ENCODE measurements around the gene EDNRA.
A peak's percentile ranks its signal among the peaks of the same experiment; 100 is the strongest.
"Not testable (repeated sequence)": the region's sequence is repeated elsewhere in the genome, so short reads cannot be mapped to it uniquely, and the experiment has no call there.

EDNRA gene

DNA sequence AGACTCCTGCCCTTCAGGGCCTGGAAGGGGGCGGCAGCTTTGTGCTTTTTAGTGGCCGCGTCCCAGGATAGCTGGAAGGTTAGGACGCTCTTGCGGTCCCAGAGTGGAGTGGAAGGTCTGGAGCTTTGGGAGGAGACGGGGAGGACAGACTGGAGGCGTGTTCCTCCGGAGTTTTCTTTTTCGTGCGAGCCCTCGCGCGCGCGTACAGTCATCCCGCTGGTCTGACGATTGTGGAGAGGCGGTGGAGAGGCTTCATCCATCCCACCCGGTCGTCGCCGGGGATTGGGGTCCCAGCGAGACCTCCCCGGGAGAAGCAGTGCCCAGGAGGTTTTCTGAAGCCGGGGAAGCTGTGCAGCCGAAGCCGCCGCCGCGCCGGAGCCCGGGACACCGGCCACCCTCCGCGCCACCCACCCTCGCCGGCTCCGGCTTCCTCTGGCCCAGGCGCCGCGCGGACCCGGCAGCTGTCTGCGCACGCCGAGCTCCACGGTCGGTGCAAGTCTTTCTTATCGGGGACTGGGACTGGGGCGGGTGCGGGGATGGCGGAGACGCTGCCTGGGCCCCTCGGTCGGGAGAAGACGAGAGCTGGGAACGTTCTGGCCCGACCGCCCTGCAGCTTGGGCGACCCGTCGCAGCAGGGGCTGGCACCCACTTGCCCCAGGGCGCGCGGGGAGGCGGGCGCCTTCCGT, at the start of gene EDNRA:
TSS of gene EDNRA (plus strand) at position 207 of the 686 bp plus-strand sequence. CDS start 4,585 bp downstream, outside the sequence.
- no peak for DNase-seq

DNA sequence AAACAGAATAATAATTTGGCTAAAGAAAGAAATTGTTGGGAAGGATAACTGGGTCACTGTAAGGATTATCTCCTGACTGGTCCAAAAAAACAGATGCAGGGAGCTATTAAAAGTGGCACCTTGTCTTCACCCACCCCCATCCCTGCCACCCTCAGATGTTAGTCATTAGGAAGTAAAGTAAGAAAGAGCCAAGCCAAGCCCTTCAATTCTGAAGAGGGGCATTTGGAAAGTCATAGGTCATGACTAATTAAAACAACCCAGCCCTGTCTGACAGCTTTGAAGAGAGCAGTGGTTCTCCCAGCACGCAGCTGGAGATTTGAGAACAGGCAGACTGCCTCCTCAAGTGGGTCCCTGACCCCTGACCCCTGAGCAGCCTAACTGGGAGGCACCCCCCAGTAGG, 46.5 kb upstream of the EDNRA start:
- DNase-seq = not testable (repeated sequence)

DNA sequence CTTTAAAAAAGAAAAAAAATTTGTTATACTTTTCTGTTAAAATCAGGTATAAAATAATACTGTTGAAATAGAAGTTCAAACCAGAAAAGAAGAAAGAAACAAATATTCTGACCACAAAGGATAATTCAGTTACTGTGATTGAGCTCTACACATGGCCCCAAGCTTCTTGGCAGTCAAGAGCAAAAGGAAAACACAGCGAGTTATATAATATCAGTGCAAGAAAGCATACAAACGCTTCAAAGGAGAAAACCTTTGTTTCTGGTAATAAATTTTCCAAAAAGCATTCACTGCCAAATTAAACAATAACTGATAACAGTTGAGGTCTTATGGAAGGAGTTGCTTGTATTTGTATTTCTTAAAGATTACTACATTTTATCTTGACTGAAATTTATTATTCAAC, 40.5 kb upstream of the EDNRA start:
- DNase-seq = no peak

DNA sequence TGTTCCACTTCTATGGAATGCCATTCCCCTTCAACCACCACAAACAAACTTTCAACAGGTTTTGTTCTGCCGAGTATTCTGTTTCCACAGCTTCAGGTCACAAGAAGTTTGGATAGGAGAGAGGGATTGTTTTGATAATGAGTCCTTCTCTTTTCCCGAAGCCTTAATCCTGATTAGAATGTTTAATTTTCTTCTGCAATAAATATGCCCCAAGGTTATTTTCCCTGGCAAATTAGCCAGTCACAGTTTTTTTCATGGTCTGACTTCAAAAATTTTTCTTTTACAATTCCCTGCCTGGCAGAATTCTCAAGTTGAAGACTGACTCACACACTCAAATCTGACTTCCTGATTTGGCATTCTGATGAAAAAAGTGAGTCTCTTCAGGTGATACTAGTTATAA, 33.1 kb upstream of the EDNRA start:
- DNase-seq = no peak

DNA sequence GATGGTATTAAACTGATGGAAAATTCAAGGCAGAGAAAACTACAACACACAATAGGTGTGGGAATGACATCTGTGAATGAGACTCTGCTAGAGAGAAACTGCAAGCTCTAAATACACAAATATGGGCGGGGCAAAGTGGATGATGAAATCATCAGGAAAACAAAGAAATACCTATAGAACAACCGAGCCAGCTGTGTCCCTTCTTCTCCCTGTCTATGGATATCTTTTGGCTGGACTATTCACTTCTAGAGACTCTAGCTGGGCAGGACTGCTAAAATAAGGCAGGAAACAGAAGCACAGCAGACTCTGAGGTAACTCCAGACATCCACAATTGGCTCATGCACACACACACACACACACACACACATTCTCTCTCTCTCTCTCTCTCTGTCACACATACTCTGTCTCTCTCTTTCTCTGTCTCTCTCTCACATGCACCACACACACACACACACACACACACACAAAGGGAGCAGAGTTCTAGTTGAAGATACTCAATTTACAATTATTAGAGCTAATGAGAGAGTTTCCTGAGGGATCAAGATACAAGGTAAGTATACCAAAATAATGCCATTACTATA, 27.2 kb upstream of the EDNRA start:
- no peak for DNase-seq

DNA sequence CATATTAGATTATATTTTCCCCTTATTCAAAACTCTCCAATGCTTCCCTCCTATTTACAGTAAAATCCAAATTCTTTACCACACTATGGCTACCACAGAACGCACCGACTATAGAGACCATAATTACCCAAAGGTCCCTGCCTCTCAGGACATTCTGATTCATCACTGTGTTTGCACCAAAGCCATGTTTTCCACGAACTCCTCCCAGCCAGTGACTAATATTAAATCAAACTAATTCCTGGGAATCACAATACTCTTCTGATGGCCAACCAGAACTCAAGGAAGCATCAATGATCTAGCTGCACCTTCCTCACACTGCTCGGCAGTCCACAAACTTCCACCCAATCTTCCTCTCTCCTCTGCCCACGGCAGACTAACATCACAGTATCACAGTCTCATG, 24.2 kb upstream of the EDNRA start:
- no peak for DNase-seq

DNA sequence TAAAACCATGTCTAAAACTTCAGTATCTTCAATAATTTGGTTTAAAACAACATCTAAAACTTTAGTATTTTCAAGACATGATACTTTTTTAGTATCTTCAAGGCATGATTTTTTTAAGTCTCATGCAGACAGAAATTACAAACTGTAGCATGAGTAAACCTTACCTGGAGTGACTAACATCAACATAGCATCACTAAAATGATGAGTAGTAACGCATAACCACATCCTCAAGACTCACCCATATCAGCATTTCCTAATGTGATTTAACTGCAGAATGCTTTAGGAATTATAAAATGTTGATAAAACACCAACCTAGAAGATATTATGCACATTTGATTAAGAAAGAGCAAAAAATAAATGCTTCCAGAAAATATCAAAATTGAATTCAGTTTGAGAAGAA, 19.7 kb upstream of the EDNRA start:
- no peak for DNase-seq

DNA sequence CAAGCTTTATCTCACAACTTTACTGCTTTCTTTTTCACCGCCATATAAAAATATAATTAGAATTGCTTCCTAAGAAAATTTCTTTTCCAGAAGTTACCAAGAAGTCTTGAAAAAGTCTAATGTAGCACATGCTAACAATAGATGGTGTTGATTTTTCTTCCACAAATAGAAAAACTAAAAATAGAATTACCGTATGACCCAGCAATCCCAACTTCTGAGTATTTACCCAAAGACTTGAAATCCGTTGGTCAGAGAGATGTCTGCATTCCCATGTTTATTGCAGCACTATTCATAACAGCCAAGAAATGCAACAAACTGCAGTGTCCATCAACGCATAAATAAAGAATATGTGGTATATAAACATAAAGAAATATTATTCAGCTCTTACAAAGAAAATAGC, 17.8 kb upstream of the EDNRA start:
- no peak for DNase-seq

DNA sequence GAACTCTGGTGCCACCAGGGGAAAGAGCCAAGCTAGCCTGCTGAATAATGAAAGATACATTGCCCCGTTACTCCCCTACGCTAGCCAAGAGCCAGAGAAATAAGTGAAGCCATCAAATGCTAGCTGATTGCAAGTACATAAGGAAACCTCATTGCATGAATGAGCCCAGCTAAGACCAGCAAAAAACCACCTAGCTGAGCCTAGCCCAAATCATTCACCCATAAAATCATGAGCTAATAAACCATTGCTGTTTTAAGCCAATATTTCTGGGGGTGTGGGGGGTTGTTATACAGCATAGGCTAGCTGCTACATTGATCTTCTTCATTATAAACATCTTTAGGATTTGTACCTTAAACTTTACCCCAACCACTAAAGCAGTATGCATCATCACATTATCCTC, 15.4 kb upstream of the EDNRA start:
- DNase-seq = no peak

DNA sequence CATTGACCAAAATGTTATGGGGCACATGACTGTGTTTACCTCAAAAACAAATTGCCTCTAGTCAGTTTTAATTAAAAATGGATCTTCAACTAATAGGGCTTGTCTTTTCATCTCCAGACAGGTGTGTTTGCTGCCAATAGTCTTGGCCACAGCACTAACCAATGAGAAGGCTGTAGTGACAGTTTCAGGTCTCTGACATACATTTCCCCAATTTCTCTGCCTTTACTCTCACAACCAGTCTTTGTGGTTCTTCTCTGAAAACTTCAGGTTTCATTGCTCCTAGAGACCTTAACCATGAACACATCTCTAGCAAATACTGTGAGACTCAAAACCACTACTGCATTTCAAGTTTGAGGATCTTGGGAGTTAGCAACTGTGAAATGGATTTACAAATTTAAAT, 3.5 kb upstream of the EDNRA start:
- DNase-seq = no peak

DNA sequence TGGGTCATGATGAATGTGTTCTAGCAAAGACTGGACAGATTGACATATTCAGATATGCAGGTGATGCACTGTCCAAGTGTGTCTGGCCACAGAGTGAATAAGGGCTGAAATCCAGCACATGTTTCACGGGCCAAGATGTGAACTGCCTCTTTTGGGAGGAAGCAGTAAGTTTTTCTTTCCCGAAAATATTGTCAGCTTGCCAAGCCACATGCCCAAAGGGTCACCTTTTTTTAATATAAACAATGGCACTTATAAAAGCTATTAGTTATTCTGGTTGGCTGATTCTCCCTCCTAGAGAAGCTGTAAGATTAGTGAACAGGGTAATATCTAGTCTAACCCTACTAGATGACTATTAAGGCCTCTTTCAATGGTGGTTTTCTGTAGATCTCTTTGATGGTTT, 1.5 kb upstream of the EDNRA start:
- no peak for DNase-seq

DNA sequence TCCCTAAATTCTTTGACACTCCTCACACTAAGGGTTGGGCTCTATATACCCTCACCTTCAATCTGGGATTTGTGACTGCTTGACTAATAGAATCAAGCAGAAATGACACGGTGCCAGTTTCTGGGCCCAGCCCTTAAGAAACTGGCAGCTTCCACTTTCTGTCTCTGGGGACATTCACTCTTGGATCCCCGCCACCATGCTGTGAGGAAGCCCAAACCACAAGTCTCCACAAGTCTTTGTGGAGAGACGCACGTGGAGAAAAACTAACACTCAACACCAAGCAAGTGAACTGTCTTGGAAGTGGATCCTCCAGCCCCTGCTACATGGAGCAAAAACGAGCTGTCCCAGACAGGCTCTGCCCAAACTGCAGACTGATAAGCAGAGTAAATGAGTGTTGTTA, 1.1 kb upstream of the EDNRA start:
- peak; percentile 29 to 37 for DNase-seq

DNA sequence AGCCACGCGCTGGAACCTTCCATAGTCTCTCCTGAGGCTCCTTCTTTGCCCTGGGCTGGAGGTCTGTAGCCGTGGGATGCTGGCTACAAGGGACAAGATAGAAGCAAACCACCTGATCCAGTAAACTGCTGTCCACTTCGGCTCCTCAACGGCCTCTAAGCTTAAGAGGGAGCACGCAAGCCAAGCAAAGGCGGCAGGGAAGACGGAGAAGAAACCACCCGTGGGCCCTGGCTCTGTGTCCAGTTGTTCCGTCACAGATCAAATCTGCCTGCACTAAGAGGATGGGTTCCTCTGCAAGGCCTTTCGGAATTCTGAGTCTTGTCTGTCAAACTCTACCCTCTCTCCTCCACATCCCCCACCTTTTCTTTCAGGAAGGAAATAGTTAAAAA, 401 bp upstream of the EDNRA start:
- no peak for DNase-seq

DNA sequence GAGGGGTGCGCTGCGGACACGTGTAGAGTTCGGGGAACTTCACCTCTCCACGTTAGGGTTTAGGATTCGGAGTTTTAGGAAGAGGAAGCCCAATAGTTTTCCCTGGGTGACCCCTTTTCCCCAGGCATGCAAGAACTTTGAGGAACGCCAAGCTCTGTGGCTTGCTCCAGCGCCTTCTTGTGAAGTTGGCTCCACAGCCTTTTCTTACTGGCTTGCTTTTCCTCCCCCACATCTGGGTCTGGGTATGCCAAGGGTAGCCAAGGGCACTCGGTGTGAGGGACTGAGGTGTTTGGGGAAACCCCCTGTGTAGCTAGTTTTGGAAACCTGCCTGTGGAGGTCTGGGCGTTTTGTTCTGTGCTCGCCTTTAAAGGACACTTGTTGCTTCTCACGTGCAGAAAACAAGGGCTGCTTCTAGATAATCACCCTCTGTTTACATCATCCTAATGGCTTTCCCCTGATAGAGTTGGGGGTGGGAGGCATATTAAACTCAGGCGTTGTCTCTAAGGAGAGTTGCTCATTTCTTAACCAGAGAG, 746 bp downstream of the EDNRA start:
- DNase-seq = no peak

DNA sequence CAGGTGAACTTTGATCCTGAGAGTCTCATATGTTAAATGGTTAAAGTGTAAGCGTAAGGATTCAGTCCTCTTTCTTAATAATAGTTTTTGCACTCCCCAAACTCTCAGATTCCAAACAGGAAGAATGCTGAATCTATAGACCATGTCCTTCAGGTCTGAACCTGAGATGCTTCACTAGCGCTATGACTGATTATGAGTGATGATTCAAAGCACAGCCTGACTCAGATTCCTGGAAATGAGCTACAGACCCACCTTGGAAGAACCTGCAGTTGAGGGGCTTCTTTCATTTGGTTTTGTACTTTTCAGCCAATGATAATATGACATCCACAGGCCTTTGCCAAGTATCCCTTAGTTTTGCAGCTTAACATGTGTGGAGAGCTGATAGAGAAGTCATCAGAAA, 1.4 kb downstream of the EDNRA start:
- DNase-seq = no peak

DNA sequence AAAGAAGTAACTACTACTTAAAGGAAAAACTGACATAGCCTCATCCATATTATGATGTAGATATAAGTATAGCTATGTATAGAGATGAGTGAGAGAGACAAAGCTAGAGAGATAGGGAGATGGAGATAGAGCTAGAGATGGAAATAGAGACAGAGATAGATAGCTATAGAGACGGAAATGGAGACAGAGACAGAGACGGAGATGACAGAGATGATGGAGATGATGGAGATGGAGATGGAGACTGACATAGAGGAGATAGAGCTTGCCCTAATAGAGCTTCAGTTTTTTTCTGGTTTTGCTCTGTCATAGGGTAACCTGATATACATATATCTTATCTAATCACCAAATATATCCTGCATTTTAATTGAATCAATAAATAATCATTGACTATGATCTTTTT, 4.3 kb downstream of the EDNRA start:
- DNase-seq = no peak

DNA sequence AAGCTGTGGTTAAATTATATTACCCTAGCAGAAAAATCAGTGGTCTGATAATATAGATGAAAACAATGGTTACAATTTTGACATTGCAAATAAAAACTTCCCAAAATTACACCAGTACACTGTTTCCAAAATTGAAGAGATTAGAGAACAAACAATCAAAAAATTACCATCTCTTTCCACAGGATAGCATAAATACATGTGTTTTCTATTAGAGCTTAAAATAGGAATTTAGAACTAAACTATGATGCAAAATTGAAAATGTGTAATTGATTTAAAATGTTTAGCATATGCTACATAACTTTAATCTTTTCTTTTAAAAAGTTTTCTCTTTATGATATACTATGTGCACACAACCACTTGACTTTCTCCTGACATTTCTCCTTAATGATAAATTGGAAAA, 6.7 kb downstream of the EDNRA start:
- no peak for DNase-seq

DNA sequence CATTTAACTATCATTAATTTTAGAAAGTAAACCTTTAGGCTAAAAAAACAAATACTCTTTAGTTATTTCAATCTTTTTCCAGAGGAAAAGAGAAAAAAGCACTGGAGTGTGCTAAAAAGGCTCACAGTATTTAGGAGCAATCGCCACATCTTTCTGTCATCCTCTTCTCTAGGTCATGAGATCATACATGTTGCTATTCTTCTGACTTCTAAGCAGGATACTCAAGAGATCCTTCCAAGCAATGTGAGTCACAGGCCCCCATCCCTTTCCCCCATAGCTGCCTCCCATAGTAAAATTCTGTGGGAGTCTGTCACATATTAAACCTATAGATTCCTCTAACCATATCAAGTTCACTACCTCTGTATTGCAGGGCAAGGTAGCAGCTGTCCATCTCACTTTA, 7.7 kb downstream of the EDNRA start:
- DNase-seq = no peak

DNA sequence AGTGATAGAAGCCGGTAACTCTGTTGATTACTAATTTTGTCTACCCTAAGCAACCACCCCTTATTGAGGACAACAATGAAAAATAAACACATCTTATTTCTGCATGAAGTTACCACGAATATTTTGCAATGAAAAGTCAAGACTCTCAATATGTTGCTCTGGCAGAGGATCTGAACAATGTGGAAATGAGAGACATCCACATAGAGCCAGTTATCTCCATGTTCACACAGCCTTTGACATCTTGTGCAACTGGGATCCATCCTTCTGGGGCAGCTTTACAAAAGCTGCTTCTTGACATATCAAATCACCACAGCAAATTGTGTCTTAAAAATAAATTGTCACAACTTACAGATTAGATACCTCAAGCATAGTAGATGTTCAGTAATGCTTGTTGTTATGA, 10.2 kb downstream of the EDNRA start:
- DNase-seq = no peak

DNA sequence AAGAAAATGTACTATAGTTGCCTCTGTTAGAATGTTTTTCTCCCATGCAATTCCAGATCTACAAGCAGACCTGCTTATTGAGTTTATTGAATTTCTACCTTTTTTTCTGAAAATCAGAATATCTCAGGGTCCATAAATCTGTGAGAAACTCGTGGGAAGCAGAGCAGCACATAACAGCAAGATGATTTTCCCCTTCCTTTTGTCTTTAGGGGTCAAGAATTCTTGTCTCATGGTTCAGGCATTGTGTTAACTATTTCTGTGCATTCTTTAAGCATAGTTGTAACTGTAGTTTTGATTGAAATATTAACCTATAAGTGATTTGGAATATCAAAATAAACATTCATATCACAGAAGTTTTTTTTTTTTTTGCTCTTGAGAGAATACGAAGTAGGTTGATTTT, 11.4 kb downstream of the EDNRA start:
- no peak for DNase-seq

DNA sequence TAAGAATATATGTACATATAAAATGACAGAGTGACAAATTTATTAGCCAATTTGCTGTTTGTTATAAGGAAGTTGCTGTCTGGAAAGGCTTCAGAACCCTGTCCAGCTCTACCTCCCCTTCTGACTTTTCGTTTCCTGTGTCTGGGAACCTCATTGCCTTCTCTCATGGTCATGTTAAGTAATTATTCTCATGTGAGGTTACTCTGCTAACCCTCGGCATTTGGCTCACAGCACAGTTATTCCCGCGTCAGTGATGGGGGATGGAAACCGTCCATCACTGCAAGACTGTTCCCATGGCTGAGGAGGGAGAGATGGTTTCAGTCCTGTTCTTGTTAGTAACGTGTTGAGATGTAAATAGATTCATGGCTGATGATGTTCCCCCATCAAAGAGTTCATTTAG, 11.9 kb downstream of the EDNRA start:
- DNase-seq = no peak

DNA sequence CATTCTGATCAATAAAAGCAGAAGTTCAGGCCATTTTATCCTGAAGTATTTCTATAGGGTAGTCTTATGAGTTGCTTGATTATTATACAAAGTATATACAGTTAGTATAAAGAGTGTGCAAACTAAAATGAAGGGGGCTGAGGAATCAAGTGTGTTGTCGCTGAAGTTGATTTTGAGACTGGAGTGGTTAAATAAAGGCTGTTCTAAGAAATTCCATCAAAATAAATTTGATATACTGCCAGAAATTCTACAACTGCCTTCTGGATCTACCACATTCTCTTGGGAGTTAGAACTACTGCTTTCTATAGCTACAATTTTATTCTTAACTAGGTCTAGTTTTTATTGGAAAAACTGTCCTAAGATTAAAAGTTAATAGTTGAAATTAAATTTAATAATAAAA, 12.4 kb downstream of the EDNRA start:
- DNase-seq = no peak

DNA sequence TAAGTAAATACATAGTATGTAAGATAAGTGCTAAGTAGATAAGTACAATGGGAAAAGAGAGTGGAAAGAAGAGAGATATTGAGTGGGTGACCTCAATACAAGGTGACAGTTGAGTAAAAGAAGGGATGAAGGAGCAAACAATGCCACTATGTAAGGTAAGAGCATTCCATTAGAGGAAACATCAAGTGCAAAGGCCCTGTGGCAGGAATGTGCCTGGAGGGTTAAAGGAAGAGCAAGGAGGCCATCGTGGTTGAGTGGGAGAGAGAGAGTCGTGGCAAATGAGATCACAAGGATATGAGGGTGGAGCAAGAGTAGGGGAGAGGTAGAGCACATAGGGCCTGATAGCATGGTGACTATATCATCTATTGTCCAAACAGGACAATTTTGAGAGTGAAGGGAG, 13.4 kb downstream of the EDNRA start:
- no peak for DNase-seq

DNA sequence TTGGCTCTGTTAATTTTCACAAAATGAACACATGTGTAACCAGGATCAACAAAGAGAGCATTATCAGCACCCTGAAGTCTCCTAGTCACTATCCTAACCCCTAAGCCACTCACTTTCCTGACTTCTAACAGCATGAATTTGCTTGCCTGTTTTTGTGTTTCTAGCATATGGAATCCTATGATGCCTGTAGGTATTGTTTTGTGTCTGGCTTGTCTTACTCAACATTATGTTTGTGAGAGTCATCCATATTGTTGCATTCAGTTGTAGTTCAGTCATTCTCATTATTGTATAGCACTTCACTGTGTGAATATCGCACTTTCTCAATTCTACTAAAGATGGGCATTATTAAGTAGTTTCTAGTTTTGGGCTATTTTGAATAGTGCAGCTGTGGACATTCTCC, 15.6 kb downstream of the EDNRA start:
- no peak for DNase-seq

DNA sequence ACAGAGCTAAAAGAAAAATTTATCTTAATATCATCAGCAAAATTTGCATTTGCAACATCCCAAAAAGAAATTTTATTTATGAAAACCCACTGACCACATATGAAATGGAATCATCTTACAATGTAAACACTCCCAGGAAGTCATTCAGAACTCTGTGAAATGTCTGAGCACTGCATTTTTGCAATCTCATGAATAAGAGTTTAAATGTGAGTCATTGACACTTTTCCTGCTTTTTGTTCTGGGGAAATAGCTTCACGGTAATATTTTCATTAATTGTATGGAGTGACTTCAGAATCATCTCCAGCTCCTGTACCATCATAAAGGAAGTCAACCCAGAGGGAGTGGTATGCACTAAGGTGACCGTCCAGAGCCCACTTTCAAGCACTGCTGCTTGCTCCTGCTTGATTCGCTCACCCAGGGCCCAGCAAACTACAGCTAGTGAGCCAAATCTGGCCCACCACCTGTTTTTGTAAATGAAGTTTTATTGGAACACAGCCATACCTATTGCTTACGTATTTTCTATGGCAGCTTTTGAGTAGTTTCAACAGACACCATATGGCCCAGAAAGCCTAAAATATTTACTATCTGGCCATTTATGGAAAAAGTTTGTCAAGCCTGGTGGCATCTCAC, 17.2 kb downstream of the EDNRA start:
- DNase-seq = no peak
